Endothelial cell (in vitro differentiated cells): ENCODE measurements around the gene TMEM184C. TPM values are rescaled to one million over a fixed set of nuclear protein-coding genes. Genes with fewer than 3 reads are reported as not detected.

ENCODE experiments used
- DNase-seq: peaks from one replicate; pipeline ENCODE4 v3.0.0; 2021; ENCODE audit warnings: low spot score
- H3K27ac Mint-ChIP-seq: one replicate; pipeline ENCODE4 v1.8.0; 2021; ENCODE audit warnings: mixed read lengths, inconsistent platforms; ENCODE audit not compliant: unreplicated experiment
- H3K27me3 Mint-ChIP-seq: one replicate; pipeline ENCODE4 v1.8.0; 2021; ENCODE audit warnings: mild to moderate bottlenecking, moderate library complexity, mixed read lengths, inconsistent platforms; ENCODE audit not compliant: unreplicated experiment
- H3K36me3 Mint-ChIP-seq: one replicate; pipeline ENCODE4 v1.8.0; 2021; ENCODE audit warnings: mild to moderate bottlenecking, low read depth, mixed read lengths, inconsistent platforms; ENCODE audit not compliant: unreplicated experiment
- H3K4me1 Mint-ChIP-seq: one replicate; pipeline ENCODE4 v1.8.0; 2021; ENCODE audit warnings: mild to moderate bottlenecking, mixed read lengths, inconsistent platforms; ENCODE audit not compliant: unreplicated experiment
- H3K4me3 Mint-ChIP-seq: one replicate; pipeline ENCODE4 v1.8.0; 2021; ENCODE audit warnings: mild to moderate bottlenecking, mixed read lengths, inconsistent platforms; ENCODE audit not compliant: unreplicated experiment
- H3K9me3 Mint-ChIP-seq: one replicate; pipeline ENCODE4 v1.8.0; 2021; ENCODE audit warnings: mixed read lengths, inconsistent platforms; ENCODE audit not compliant: unreplicated experiment
- total RNA-seq: library from RNA; stranded (reverse); fragmentation: NEBNext Ultra II Directional; extraction: Animal tissue kit (Norgen Biotek cat#: 25700); gene quantifications from one replicate; pipeline ENCODE4 v1.2.1, GENCODE V29; 2021; ENCODE audit not compliant: unreplicated experiment
- TF ChIP-seq, protein P1 (sequence below): fragments of 200-600 bp; sonication (generic); IDR thresholded peaks from one replicate; pipeline ENCODE4 v1.5.0; 2021; ENCODE audit warnings: antibody characterized with exemption; ENCODE audit not compliant: unreplicated experiment

Gene TMEM184C
- total RNA-seq, 1 donor from 2014 or later, result 26.2 TPM

GRCh38 chr4:147689067-147689466 is 71.9 kb downstream of the TMEM184C start:
- Mint-ChIP-seq H3K4me3 (no peak overlapping the region), H3K27me3 (no peaks in the 10 kb centered on the region), H3K4me1 (no peaks in the 10 kb centered on the region), H3K36me3 (no peaks in the 10 kb centered on the region), H3K27ac (no peak overlapping the region), H3K9me3 (no peaks in the 10 kb centered on the region)
- DNase-seq, result no peak
- TF ChIP-seq, protein P1, sequence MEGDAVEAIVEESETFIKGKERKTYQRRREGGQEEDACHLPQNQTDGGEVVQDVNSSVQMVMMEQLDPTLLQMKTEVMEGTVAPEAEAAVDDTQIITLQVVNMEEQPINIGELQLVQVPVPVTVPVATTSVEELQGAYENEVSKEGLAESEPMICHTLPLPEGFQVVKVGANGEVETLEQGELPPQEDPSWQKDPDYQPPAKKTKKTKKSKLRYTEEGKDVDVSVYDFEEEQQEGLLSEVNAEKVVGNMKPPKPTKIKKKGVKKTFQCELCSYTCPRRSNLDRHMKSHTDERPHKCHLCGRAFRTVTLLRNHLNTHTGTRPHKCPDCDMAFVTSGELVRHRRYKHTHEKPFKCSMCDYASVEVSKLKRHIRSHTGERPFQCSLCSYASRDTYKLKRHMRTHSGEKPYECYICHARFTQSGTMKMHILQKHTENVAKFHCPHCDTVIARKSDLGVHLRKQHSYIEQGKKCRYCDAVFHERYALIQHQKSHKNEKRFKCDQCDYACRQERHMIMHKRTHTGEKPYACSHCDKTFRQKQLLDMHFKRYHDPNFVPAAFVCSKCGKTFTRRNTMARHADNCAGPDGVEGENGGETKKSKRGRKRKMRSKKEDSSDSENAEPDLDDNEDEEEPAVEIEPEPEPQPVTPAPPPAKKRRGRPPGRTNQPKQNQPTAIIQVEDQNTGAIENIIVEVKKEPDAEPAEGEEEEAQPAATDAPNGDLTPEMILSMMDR, result no peak

GRCh38 chr4:147691820-147692219 is 74.6 kb downstream of the TMEM184C start:
- H3K27ac Mint-ChIP-seq, result no peak overlapping the region
- TF ChIP-seq, protein P1, result no peak

GRCh38 chr4:147693218-147693617 is 76.0 kb downstream of the TMEM184C start:
- H3K9me3 Mint-ChIP-seq, result no peaks in the 10 kb centered on the region
- no peaks in the 10 kb centered on the region for H3K4me1 Mint-ChIP-seq
- no peak for DNase-seq
- no peaks in the 10 kb centered on the region for H3K36me3 Mint-ChIP-seq
- TF ChIP-seq, protein P1, result no peak
- H3K27ac Mint-ChIP-seq, result no peak overlapping the region
- no peaks in the 10 kb centered on the region for H3K27me3 Mint-ChIP-seq
- no peak overlapping the region for H3K4me3 Mint-ChIP-seq

More at GRCh38 chr4:147691820-147692219, 74.6 kb downstream of the TMEM184C start:
- no peak for DNase-seq
- H3K9me3 Mint-ChIP-seq, result no peaks in the 10 kb centered on the region
- no peaks in the 10 kb centered on the region for H3K27me3 Mint-ChIP-seq
- H3K4me1 Mint-ChIP-seq, result no peaks in the 10 kb centered on the region
- H3K4me3 Mint-ChIP-seq, result no peak overlapping the region
- no peaks in the 10 kb centered on the region for H3K36me3 Mint-ChIP-seq

- no peaks in the 10 kb centered on the region for H3K4me1 Mint-ChIP-seq
- no peaks in the 10 kb centered on the region for H3K36me3 Mint-ChIP-seq
- no peak overlapping the region for H3K4me3 Mint-ChIP-seq
- DNase-seq, result no peak
- H3K27ac Mint-ChIP-seq, result no peak overlapping the region
- TF ChIP-seq, protein P1, result no peak
- no peaks in the 10 kb centered on the region for H3K9me3 Mint-ChIP-seq
- H3K27me3 Mint-ChIP-seq, result no peaks in the 10 kb centered on the region
Measured at GRCh38 chr4:147696866-147697265, 79.7 kb downstream of the TMEM184C start.

DNA sequence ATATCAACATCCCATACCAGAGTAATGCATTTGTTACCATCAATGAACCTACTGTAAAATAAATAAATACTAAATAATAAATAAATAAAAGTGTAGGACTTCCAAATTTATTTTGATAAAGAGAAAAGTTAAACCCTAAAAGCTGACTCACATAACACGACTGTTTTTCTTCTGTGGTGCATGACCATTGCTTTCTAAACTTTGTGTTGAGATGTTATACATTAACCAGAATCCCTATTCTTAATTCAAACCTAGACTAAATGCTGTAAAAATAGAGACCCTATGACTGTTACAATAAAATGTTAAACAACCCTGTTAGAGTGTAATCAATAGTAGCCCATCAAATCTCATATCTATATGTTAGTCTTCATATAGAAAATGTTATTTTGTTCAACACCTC is 87.6 kb downstream of the TMEM184C start:
- H3K27ac Mint-ChIP-seq, result no peak overlapping the region

More for the DNA sequence above, 87.6 kb downstream of the TMEM184C start:
- no peak overlapping the region for H3K4me3 Mint-ChIP-seq
- H3K4me1 Mint-ChIP-seq, result no peaks in the 10 kb centered on the region
- no peaks in the 10 kb centered on the region for H3K36me3 Mint-ChIP-seq
- TF ChIP-seq, protein P1, result no peak
- DNase-seq, result no peak
- H3K9me3 Mint-ChIP-seq, result no peaks in the 10 kb centered on the region
- H3K27me3 Mint-ChIP-seq, result no peaks in the 10 kb centered on the region
